22Rv1 (cell line): ENCODE data around the gene PIAS1.

Source experiments
- CTCF ChIP-seq: fragments of 450-650 bp; IDR thresholded peaks from 2 replicates; pipeline ENCODE4 v1.5.1; 2017; ENCODE audit warnings: mild to moderate bottlenecking
- ZFX ChIP-seq: fragments of 450-650 bp; IDR thresholded peaks from 2 replicates; pipeline ENCODE4 v1.6.1; 2017; ENCODE audit warnings: antibody characterized with exemption, borderline replicate concordance

GRCh38 chr15:68213991-68214837, 160.1 kb downstream of the PIAS1 start:
- TF ChIP-seq CTCF = no peak
- no peak for TF ChIP-seq ZFX
